ENCODE results near the gene DDIT3.
"Not testable (repeated sequence)": the region's sequence is repeated elsewhere in the genome, so short reads cannot be mapped to it uniquely, and the experiment has no call there.

Gene DDIT3

GRCh38 chr12:57497223-57498131 lies 22.8 kb downstream of the DDIT3 start:
- in situ Hi-C loops (cut with HindIII; ENCODE audit: low pct_ligation_motif_present, low sequenced_read_pairs): no loop called here
- TF ChIP-seq CTCF (IDR thresholded peaks at IDR 0.05; ENCODE audit: low read depth, low read length, missing control alignments): no peak

DNA sequence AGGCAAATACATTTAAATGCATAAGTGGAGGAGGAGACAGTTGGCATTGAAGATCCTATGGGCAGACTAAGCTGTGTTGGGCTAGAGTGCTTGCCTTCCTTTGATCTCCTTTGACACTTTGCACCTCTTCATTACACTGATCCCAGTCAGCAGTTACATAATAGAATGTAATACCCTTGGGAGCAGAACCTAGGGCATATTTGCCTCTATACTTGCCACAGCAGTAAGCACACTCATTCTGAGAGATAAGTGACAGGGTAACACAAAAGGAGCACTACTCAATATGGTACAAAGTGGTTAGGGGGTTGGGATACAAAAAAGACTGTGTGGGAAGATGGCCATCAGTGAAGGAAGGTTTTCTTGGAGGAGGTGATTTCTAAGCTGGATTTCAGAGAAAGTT lies 23.5 kb downstream of the DDIT3 start:
- Histone ChIP-seq H3K27me3 (replicated peaks) (no peaks in the 10 kb centered on the region), H3K27ac (no peak overlapping the region), H3K36me3 (replicated peaks) (peaks cover 64% of the 10 kb centered on the region), H3K4me3 (ENCODE audit: low read depth, low read length) (no peak overlapping the region)
- in situ Hi-C loops (cut with HindIII; ENCODE audit: low pct_ligation_motif_present, low sequenced_read_pairs): no loop called here
- TF ChIP-seq CTCF (IDR thresholded peaks at IDR 0.05; ENCODE audit: low read depth, low read length, missing control alignments): no peak
- no peak for DNase-seq

More at GRCh38 chr12:57497223-57498131, 22.8 kb downstream of the DDIT3 start:
- H3K36me3 ChIP-seq (replicated peaks): peaks cover 66% of the 10 kb centered on the region
- no peaks in the 10 kb centered on the region for H3K27me3 ChIP-seq (replicated peaks)
- H3K27ac ChIP-seq: no peak overlapping the region
- DNase-seq: no peak
- no peak overlapping the region for H3K4me3 ChIP-seq (ENCODE audit: low read depth, low read length)

GRCh38 chr12:57495051-57495701 lies 25.1 kb downstream of the DDIT3 start:
- H3K27me3 ChIP-seq (replicated peaks); in situ Hi-C loops (cut with HindIII; ENCODE audit: low pct_ligation_motif_present, low sequenced_read_pairs); H3K27ac ChIP-seq; DNase-seq; H3K4me3 ChIP-seq (ENCODE audit: low read depth, low read length): not testable (repeated sequence)
- H3K36me3 ChIP-seq (replicated peaks): peaks cover 64% of the 10 kb centered on the region

DNA sequence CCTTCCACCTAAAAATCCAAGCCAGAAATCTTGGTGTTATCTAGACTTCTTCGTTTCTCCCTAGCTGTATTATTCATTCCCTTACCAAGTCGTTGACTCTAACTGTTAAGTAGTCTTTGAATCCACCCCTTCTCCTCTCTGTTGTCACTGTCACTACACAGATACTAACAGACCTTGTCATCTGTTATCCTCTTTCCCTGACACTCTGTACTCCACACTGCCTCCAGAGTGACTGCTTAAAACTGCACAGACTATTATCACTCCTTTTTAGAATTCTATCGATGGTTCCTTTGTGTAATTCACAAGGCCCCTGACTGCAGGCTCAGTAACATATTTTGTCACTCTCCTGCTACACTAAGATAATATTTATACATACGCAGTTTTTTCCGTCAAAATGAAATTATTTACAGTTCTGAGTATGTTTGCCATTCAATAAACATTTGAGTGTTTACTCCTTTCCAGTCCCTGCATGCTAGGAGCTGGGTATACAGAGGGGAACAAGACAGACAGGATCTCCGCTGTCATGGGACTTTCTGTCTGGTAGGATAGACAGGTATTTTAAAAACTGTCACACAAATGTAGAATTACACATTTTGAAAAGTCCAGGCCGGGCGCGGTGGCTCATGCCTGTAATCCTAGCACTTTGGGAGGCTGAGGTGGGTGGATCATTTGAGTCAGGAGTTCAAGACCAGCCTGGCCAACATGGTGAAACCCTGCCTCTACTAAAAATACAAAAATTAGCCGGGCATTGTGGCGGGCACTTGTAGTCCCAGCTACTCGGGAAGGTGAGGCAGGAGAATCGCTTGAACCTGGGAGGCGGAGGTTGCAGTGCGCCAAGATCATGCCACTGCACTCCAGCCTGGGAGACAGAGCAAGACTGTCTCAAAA lies 28.7 kb downstream of the DDIT3 start:
- TF ChIP-seq CTCF (IDR thresholded peaks at IDR 0.05; ENCODE audit: low read depth, low read length, missing control alignments): peak; percentile 14
- H3K27ac ChIP-seq: no peak overlapping the region
- no peak for DNase-seq
- no peaks in the 10 kb centered on the region for H3K27me3 ChIP-seq (replicated peaks)
- in situ Hi-C loops (cut with HindIII; ENCODE audit: low pct_ligation_motif_present, low sequenced_read_pairs): no loop called here
- peaks cover 41% of the 10 kb centered on the region for H3K36me3 ChIP-seq (replicated peaks)
- H3K4me3 ChIP-seq (ENCODE audit: low read depth, low read length): no peak overlapping the region

DNA sequence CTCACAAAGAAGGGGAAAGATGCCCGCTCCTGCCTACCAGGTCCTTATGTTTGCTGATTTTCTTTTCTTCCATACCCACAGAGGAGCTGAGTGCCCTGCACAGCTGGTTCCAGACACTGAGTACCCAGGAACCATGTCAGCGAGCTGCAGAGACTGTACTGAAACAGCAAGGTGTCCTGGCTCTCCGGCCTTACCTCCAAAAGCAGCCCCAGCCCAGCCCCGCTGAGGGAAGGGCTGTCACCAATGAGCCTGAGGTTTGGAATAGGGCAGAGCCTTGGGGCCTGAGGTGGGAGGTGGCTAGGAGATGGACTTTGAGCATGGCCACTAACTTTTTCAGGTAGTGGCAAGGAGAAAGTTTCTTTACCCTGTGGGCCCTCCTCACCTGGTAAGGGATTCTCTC lies 30.2 kb downstream of the DDIT3 start:
- Histone ChIP-seq H3K36me3 (replicated peaks) (peaks cover 33% of the 10 kb centered on the region), H3K27ac (no peak overlapping the region), H3K4me3 (ENCODE audit: low read depth, low read length) (no peak overlapping the region), H3K27me3 (replicated peaks) (no peaks in the 10 kb centered on the region)
- in situ Hi-C loops (cut with HindIII; ENCODE audit: low pct_ligation_motif_present, low sequenced_read_pairs): no loop called here
- DNase-seq: no peak
- TF ChIP-seq CTCF (IDR thresholded peaks at IDR 0.05; ENCODE audit: low read depth, low read length, missing control alignments): no peak

Measured in brain microvascular endothelial cell (primary cell).